Mesendoderm (in vitro differentiated cells): Measurements from ENCODE around the gene TAF1L.
"Not testable (repeated sequence)": the region's sequence is repeated elsewhere in the genome, so short reads cannot be mapped to it uniquely, and the experiment has no call there.

Source experiments
- DNase-seq: peaks from one replicate; pipeline ENCODE4 v3.0.0; 2013
- H2AK5ac ChIP-seq: 2 replicates; pipeline ENCODE4 v1.6.1; 2013; ENCODE audit warnings: low read length, inconsistent platforms
- H2BK120ac ChIP-seq: 2 replicates; pipeline ENCODE4 v1.6.1; 2013; ENCODE audit warnings: low read depth, mild to moderate bottlenecking, low read length, moderate library complexity, mixed read lengths
- H2BK15ac ChIP-seq: replicated peaks from 2 replicates; pipeline ENCODE4 v1.6.1; 2013; ENCODE audit warnings: low read depth, mild to moderate bottlenecking, moderate library complexity
- H2BK5ac ChIP-seq: 2 replicates; pipeline ENCODE4 v1.6.1; 2013; ENCODE audit warnings: low read length, inconsistent platforms
- H3K18ac ChIP-seq: 2 replicates; pipeline ENCODE4 v1.6.1; 2013; ENCODE audit warnings: mild to moderate bottlenecking, low read length, mixed read lengths
- H3K23ac ChIP-seq: one replicate; pipeline ENCODE4 v1.6.1; 2013; ENCODE audit warnings: low read length
- H3K27ac ChIP-seq: 2 replicates; pipeline ENCODE4 v1.5.1; 2013; ENCODE audit warnings: low read depth, mild to moderate bottlenecking, inconsistent platforms, low read length, moderate library complexity
- H3K27me3 ChIP-seq: 2 replicates; pipeline ENCODE4 v1.6.1; 2013; ENCODE audit warnings: low read length, control low read depth, mild to moderate bottlenecking, inconsistent platforms; ENCODE audit not compliant: insufficient read depth, poor library complexity
- H3K36me3 ChIP-seq: 2 replicates; pipeline ENCODE4 v1.6.1; 2013; ENCODE audit warnings: low read length, inconsistent platforms; ENCODE audit not compliant: control insufficient read depth, insufficient read depth
- H3K4ac ChIP-seq: one replicate; pipeline ENCODE4 v1.6.1; 2013; ENCODE audit warnings: low read depth, mild to moderate bottlenecking, low read length, moderate library complexity
- H3K4me1 ChIP-seq: 2 replicates; pipeline ENCODE4 v1.6.1; 2013; ENCODE audit warnings: low read depth, low read length, inconsistent platforms; ENCODE audit not compliant: control insufficient read depth
- H3K4me2 ChIP-seq: 2 replicates; pipeline ENCODE4 v1.6.1; 2013; ENCODE audit warnings: low read length
- H3K4me3 ChIP-seq: 2 replicates; pipeline ENCODE4 v1.5.1; 2013; ENCODE audit warnings: mild to moderate bottlenecking, low read length
- H3K56ac ChIP-seq: one replicate; pipeline ENCODE4 v1.6.1; 2013; ENCODE audit warnings: low read length
- H3K79me1 ChIP-seq: 2 replicates; pipeline ENCODE4 v1.6.1; 2013; ENCODE audit warnings: low read length, inconsistent platforms
- H3K79me2 ChIP-seq: 2 replicates; pipeline ENCODE4 v1.6.1; 2013; ENCODE audit warnings: mild to moderate bottlenecking, low read length; ENCODE audit not compliant: control insufficient read depth, insufficient read depth
- H3K9ac ChIP-seq: 2 replicates; pipeline ENCODE4 v1.6.1; 2013; ENCODE audit warnings: low read length, inconsistent platforms
- H4K5ac ChIP-seq: one replicate; pipeline ENCODE4 v1.6.1; 2013; ENCODE audit warnings: low read length
- H4K8ac ChIP-seq: one replicate; pipeline ENCODE4 v1.6.1; 2013; ENCODE audit warnings: low read depth, mild to moderate bottlenecking, control low read depth, low read length, moderate library complexity
- WGBS: extraction: QIAGEN DNeasy Blood & Tissue Kit; methylation state at CpG from one replicate; pipeline ENCODE4 v1.1.7; 2013; ENCODE audit warnings: low lambda C conversion rate, missing lambda C conversion rate; ENCODE audit not compliant: insufficient coverage; ENCODE audit errors: extremely low coverage; 5-methylcytosine and 5-hydroxymethylcytosine counted together

TAF1L gene

DNA sequence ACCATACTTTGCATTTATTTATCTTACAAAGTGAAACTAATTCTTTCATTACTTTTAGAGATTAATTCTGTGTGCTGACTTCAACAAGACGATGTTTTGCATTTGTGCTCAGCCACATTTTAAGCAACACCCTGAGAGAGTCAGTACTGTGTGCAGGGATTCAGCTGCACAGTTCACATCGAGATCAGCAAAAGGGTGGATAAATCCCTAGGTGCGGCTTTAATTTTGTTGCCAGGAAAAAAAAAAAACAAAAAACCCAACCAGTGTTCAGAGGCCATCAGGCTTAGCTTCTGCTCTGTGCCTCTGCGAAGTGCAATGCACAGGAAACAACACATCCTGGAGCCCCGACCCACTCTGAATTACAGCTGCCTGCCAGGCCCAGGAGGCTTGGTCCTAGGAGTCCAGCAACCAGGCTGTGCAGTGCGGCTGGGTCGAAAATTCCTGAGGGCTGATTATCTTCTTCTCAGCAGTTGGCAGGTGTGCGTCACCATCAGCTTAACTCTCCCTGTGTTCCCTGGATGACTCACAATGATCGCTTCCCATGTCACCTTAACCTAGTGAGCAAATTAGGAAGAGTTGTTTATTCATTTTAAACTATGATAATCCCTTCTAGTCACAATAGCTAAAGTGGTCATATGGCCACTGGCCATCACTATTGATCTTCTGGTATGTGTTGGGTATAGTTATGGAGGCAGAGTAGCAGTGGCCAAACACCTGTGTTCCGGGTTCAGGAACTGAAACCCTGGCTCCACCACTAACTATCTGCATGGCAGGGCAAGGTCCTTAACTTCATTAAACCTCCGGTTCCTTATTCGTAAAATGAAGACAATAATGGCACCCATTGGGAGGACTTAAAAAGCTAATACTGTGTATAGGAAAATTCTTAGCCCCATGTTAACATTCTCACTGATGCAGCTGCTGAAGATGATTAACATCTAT lies 31.3 kb downstream of the TAF1L start:
- Histone ChIP-seq H3K4ac (no peak overlapping the region), H3K23ac (no peak overlapping the region), H2BK120ac (no peak overlapping the region), H3K27me3 (no peaks in the 10 kb centered on the region), H2BK5ac (no peak overlapping the region), H2AK5ac (no peak overlapping the region), H2BK15ac (no peak overlapping the region), H3K4me2 (no peak overlapping the region), H3K27ac (no peak overlapping the region), H3K79me1 (no peaks in the 10 kb centered on the region), H3K18ac (no peak overlapping the region), H4K5ac (no peak overlapping the region), H3K4me3 (no peak overlapping the region), H4K8ac (no peak overlapping the region), H3K56ac (no peak overlapping the region), H3K79me2 (no peaks in the 10 kb centered on the region), H3K36me3 (no peaks in the 10 kb centered on the region), H3K4me1 (no peaks in the 10 kb centered on the region), H3K9ac (no peak overlapping the region)
- no CpG with 5 or more reads among the region's 12 CpGs for WGBS
- DNase-seq = no peak

DNA sequence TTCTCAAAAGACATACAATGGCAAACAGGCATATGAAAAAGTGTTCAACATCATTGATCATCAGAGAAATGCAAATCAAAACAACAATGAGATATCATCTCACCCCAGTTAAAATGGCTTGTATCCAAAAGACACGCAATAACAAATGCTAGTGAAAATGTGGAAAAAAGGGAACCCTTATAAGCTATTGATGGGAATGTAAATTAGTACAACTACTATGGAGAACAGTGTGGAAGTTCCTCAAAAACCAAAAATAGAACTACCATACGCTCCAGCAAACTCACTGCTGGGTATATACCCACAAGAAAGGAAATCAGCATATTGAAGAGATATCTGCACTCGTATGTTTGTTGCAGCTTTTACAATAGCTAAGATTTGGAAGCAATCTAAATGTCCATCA lies 36.4 kb downstream of the TAF1L start:
- not testable (repeated sequence) for H3K4ac ChIP-seq, H3K79me1 ChIP-seq, H2BK5ac ChIP-seq, H4K5ac ChIP-seq, H2BK120ac ChIP-seq, H4K8ac ChIP-seq, H3K9ac ChIP-seq, H3K79me2 ChIP-seq, H3K27me3 ChIP-seq, H2BK15ac ChIP-seq, H3K4me3 ChIP-seq, H3K23ac ChIP-seq, DNase-seq, H3K4me1 ChIP-seq, H3K18ac ChIP-seq, H2AK5ac ChIP-seq, H3K36me3 ChIP-seq, H3K27ac ChIP-seq, H3K4me2 ChIP-seq, H3K56ac ChIP-seq
- no CpG with 5 or more reads among the region's 3 CpGs for WGBS

DNA sequence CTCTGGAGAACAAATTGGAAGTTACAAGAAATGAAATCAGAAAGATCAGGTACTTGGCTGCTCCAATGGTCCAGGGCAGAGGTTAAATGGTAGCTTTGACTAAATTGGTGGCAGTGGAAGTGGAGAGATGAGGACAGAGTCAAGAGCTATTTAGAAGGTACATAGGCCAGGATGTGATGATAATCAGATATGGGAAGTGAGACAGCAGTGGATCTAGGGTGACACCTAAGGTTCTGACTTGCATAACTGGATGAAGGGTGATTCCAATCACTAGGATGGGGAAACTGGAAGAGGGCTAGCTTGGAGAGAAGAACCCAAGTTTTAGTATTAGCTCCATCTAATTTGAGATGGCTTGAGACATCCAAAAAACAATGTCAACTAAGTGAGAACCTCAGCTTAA lies 38.5 kb downstream of the TAF1L start:
- Histone ChIP-seq H3K79me1 (no peaks in the 10 kb centered on the region), H3K36me3 (no peaks in the 10 kb centered on the region), H3K27ac (no peak overlapping the region), H4K8ac (no peak overlapping the region), H3K56ac (no peak overlapping the region), H3K27me3 (no peaks in the 10 kb centered on the region), H4K5ac (no peak overlapping the region), H2AK5ac (no peak overlapping the region), H3K9ac (no peak overlapping the region), H2BK120ac (no peak overlapping the region), H3K79me2 (no peaks in the 10 kb centered on the region), H3K4ac (no peak overlapping the region), H2BK5ac (no peak overlapping the region), H3K4me2 (no peak overlapping the region), H3K18ac (no peak overlapping the region), H3K4me3 (no peak overlapping the region), H3K23ac (no peak overlapping the region), H2BK15ac (no peak overlapping the region), H3K4me1 (no peaks in the 10 kb centered on the region)
- DNase-seq = no peak

DNA sequence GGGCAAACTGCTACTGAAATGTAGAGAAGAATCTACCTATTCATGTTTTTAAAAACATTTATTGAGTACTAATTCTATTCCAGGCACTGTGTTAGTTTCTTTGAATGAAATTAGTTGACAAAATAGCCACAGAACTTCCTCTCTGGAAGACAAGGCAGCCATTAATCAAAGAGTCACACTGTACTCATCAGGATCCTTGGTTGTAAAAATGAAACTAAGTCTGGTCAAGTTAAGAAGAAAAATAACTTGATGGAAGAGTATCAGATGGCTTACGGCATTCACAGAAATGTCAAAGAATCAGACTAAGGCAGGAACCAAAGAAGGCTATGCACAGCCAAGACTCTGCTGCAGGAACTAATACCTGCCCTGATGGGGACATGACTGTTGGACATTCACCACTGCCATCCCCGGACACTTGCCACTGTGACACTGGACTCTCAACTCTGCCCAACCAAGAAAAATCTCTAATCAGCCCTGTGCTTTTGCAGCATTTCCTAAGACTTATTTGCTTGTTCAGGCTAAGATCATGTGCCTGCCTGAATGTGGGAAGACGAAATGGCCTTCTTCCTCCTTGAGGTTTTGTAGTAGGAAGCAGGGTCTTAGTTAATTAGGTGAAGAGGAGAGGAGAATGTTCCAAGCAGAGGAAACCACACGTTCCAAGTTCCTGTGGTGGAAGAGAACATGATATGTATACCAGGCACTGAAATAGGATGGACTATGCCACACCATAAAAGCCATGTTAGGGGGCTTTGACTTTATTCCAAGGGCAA lies 39.2 kb downstream of the TAF1L start:
- no peak for DNase-seq
- no peaks in the 10 kb centered on the region for H3K79me2 ChIP-seq
- H3K4me3 ChIP-seq = no peak overlapping the region

DNA sequence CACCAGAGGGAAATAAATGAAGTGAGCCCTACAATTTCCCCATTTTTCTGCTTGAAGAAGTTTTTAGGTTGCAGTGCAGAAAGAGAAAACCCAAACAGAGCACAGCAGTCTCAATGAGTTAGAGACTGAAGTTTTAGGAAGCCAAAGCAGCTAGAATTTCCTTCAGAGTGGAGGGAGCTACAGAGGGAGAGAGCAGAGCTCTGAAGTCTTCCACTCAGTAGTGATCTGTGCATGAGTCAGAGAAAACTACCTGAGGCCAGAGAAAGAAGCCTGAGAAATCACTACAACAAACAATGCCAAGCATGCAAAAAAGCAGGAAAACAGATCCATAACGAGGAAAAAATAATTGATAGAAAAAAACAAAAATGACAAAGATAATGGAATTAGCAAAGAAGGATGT lies 44.6 kb downstream of the TAF1L start:
- Histone ChIP-seq H3K4me2 (no peak overlapping the region), H3K4me3 (no peak overlapping the region), H2AK5ac (no peak overlapping the region), H3K56ac (no peak overlapping the region), H3K18ac (no peak overlapping the region), H3K9ac (no peak overlapping the region), H3K79me1 (no peaks in the 10 kb centered on the region), H3K4ac (no peak overlapping the region), H3K4me1 (no peaks in the 10 kb centered on the region), H3K27me3 (no peaks in the 10 kb centered on the region), H3K36me3 (no peaks in the 10 kb centered on the region), H2BK5ac (no peak overlapping the region), H4K8ac (no peak overlapping the region), H3K27ac (no peak overlapping the region), H4K5ac (no peak overlapping the region), H2BK15ac (no peak overlapping the region), H3K23ac (no peak overlapping the region), H2BK120ac (no peak overlapping the region), H3K79me2 (no peaks in the 10 kb centered on the region)
- whole genome bisulfite sequencing = no CpG with 5 or more reads among the region's 1 CpG
- DNase-seq = no peak

More for the DNA sequence above, 39.2 kb downstream of the TAF1L start:
- Histone ChIP-seq H3K27me3 (no peaks in the 10 kb centered on the region), H3K79me1 (no peaks in the 10 kb centered on the region), H3K36me3 (no peaks in the 10 kb centered on the region), H3K23ac (no peak overlapping the region), H4K5ac (no peak overlapping the region), H3K9ac (no peak overlapping the region), H3K27ac (no peak overlapping the region), H4K8ac (no peak overlapping the region), H2BK5ac (no peak overlapping the region), H2AK5ac (no peak overlapping the region), H3K4me2 (no peak overlapping the region), H2BK120ac (no peak overlapping the region), H3K56ac (no peak overlapping the region), H2BK15ac (no peak overlapping the region), H3K4me1 (no peaks in the 10 kb centered on the region), H3K4ac (no peak overlapping the region), H3K18ac (no peak overlapping the region)
- WGBS = no CpG with 5 or more reads among the region's 4 CpGs
